Loucy (cell line): ENCODE results near the gene H3-3A.

Source experiments
- CTCF ChIP-seq: fragments of 200-600 bp; sonication (generic); conservative IDR thresholded peaks from 2 replicates; pipeline ENCODE4 v1.5.1; 2014; ENCODE audit warnings: mild to moderate bottlenecking, antibody characterized with exemption, low read length
- EZH2phosphoT487 ChIP-seq: fragments of 200-600 bp; IDR thresholded peaks from 2 replicates; pipeline ENCODE4 v1.6.1; 2018; ENCODE audit warnings: antibody characterized with exemption, mild to moderate bottlenecking, moderate library complexity, borderline replicate concordance

- TF ChIP-seq CTCF (no peak), EZH2phosphoT487 (no peak)
These were observed 9.8 kb downstream of the H3-3A start for GRCh38 chr1:226072347-226072746.
